GM19324 (cell line): ENCODE results near the gene PPP1CA.

ENCODE experiments used
- ATAC-seq: cut with Tn5 transposase; IDR thresholded peaks from one replicate; pipeline ENCODE4 v1.9.1; 2021; ENCODE audit warnings: mild to moderate bottlenecking, moderate library complexity; ENCODE audit not compliant: unreplicated experiment, low FRiP score

The PPP1CA gene

GRCh38 chr11:67401495-67402191 is at the start of gene PPP1CA:
TSS of gene PPP1CA (minus strand) at chr11:67401858. CDS start at chr11:67401782, 76 bp downstream.
- ATAC-seq: peak; percentile 74

GRCh38 chr11:67450796-67451657 is 49.4 kb upstream of the PPP1CA start:
- no peak for ATAC-seq

GRCh38 chr11:67449116-67449844 is 47.6 kb upstream of the PPP1CA start:
- ATAC-seq: no peak

DNA sequence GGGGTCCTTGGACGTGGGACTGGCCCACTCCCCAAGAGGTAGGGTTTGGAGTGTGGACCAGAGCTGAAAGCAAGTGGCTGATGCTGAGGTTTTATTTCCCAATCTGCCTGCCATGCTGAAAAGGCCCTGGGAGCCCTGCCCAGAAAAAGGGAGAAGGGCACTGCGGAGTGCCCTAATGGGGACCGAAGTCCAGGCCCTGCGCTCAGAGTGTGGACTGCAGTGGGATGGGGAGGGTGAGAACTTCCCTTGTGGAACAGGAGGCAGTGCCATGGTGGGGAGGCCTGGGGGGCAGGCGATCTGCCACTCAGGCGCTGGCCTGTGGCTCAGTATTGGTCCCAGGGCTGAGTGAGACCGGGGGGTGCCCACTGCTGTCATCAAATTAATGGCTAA is 46.6 kb upstream of the PPP1CA start:
- ATAC-seq: no peak

DNA sequence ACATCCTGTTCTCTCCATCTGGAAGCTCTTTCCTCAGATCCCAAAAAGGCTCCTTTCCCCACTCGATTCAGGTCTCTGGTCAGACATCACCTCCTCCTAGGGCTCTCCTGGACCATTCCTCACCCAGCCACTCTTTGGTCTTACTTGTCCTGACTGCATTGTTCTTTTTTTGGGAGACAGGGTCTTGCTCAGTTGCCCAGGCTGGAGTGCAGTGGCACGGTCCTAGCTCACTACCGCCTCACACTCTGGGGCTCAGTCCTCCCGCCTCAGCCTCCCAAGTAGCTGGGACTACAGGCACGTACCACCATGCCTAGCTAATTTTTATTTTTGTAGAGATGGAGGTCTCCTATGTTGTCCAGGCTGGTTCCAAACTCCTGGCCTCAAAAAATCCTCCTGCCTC is 43.9 kb upstream of the PPP1CA start:
- ATAC-seq: no peak

GRCh38 chr11:67442504-67443404 is 41.1 kb upstream of the PPP1CA start:
- peak; percentile 4 for ATAC-seq

- no peak for ATAC-seq
Observed at GRCh38 chr11:67441731-67442351, 40.2 kb upstream of the PPP1CA start.

DNA sequence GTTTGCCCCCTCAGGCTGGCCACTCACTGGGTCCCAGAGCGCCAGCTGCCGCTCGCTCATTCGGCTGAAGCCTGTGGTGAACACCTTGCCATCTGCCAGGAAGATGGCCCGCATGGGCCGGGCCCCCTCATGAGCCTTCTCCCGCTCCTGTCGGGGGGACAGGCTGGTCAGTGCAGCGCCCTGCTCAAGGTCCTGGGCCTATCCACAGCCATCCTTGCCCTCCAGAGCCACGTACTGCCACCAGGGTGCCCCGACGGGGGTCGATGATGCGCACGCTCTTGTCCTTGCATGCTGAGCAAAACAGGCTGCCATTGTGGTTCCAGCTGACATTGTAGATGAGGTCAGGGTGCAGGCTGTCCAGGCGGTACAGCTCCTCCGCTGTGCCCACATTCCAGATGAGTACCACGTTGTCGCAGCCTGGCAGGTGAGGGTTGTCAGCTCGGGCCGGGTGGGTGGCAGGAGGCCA is 39.5 kb upstream of the PPP1CA start:
- ATAC-seq: no peak

GRCh38 chr11:67440229-67441097 is 38.8 kb upstream of the PPP1CA start:
- no peak for ATAC-seq

DNA sequence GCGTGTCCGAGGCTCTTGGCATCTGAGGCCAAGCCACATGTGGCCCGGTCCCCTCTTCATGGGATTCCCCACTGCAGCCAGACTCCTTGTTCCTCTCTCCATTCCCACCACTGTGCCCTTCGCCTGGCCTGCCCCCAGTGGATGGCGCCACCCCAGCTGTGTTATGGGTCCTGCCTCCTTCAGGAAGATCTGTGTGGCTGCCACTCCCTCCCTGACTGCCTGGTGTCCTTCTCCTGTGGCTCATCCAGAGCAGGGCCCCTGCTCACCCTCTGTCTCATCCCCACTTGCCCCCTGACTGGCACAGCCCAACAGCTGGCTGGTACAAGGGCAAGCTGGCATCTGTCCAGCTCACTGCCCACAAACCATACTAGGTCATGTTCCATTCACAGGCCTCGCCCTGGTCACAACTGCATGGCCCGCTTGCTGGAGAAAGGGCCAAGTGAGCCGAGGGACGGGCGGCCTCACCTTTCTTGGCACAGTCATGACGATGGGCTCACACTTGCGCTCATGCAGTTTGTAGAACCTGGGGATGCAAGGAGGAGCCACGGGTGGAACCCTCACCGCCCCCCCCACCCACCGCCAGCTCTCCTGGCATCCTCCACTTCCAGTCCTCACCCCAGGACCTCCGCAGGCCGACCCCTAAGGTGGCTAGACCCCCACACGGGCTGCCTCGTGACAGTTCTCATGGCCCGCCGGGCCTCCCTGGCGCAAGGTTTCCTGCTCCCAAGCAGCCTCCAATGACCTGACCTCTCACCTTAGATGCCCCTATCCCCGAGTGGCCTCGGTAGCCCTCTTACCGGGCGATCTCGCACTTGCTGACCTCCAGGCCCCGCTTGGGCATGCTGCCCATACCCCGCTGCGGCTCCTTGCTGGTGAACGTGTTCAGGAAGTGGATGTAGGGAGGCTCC is 37.9 kb upstream of the PPP1CA start:
- no peak for ATAC-seq

DNA sequence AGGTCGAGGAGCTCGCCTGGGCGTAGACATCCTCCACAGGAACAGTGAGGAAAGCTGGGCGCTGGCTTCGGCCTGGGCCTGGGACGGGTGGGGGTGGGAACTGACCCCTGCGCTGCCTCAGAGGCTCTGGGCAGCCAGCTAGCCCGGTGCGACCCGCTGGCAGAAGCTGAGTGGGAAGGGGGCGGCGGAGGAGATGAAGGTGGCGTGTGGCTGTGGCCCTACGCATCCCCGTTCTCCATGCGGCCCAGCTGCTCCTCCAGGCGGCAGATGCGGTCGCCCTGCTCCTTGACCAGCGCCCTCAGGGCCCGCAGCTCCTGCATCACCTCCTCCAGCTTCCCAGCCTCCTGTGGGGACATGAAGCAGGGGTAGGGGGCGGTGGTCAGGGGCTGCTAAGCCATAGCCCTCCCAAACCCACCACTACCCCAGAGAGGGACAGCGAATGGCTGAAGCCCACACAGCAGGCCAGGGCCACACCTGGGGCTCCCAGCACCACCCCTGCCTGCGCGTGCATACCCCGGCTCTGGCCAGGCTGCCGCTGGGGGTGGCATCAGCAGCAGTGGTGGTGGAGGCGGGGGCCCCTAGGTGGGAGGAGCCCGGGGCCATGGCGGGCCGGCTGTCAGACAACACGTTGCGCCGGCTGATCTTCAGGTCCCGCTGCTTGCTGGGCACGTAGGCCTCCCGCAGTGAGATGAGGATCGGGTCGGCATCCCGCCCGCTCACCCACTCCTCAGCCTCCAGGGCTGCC is 36.7 kb upstream of the PPP1CA start:
- no peak for ATAC-seq

- no peak for ATAC-seq
Observed at GRCh38 chr11:67437809-67438157, 36.1 kb upstream of the PPP1CA start.

GRCh38 chr11:67437082-67437808 is 35.6 kb upstream of the PPP1CA start, which contains the start of gene PTPRCAP:
TSS of gene PTPRCAP (minus strand) at chr11:67437682. CDS start at chr11:67437619, 63 bp downstream.
- ATAC-seq: peak; percentile 32

- no peak for ATAC-seq
Observed at GRCh38 chr11:67436459-67437081, 34.9 kb upstream of the PPP1CA start.

DNA sequence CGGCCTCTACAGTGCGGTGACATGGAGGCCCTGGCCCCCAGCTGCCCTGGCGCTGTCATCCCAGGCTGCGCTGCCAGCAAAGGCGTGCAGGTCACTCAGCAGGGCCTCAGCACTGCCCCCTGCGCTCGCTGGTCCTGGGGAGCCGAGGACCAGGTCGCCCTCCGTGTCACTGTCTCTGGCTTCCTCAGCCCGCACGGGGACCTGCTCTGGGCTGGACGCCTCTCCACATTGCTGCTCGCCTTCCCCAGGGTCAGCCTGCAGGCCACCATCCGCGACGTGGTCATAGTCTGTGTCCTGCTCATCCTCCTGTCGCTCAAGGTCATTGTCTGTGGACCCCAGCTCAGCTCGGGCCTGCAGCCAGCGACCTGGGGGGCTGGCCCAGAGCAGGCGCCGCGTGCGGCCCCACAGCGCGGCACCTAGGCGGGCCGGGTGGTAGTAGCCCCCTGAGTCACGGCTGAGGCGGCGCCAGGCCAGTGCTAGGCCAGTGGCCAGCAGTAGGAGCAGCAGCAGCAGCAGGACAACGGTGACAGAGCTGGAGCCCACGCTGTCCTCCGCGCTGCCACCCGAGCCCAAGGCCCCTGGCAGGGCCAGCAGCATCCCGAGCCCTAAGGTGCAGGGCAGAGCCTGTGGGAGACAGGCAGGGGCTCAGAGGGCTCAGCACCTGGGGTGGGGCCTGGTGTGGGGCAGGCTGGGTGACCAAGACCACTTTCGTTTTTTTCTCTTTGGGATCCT is 34.2 kb upstream of the PPP1CA start:
- no peak for ATAC-seq
